GM12878 (cell line): ENCODE data around the gene PARP4. TPM values are rescaled to one million over a fixed set of nuclear protein-coding genes. Genes with fewer than 3 reads are reported as not detected.
A peak's percentile ranks its signal among the peaks of the same experiment; 100 is the strongest.
"Not testable (repeated sequence)": the region's sequence is repeated elsewhere in the genome, so short reads cannot be mapped to it uniquely, and the experiment has no call there.

Source experiments
- ATAC-seq: fragments of 200-7000 bp; cut with Tn5 transposase; 3 replicates; pipeline ENCODE4 v1.9.1; 2020; ENCODE audit warnings: mild to moderate bottlenecking, moderate library complexity
- BruUV-seq: library from RNA; stranded (reverse); fragments of 400-500 nt; replicated peaks from 2 replicates; lab custom pipeline; 2021; lab: Mats Ljungman, UMichigan
- CTCF ChIA-PET: fragments of 300-600 bp; sonication (Branson Sonifier 250); formaldehyde crosslinking; extraction: SDS; loops from one replicate; lab custom pipeline; 2021; ENCODE audit warnings: inconsistent platforms; lab: Yijun Ruan, JAX
- POLR2A ChIA-PET: fragments of 350-600 bp; formaldehyde crosslinking; extraction: SDS; loops from one replicate; lab custom pipeline; 2021; ENCODE audit warnings: inconsistent platforms; lab: Charles Lee
- RAD21 ChIA-PET: fragments of 300-600 bp; sonication (Branson Sonifier 250); formaldehyde crosslinking; loops from one replicate; lab custom pipeline; 2023; ENCODE audit warnings: antibody characterized with exemption; ENCODE audit not compliant: unreplicated experiment; lab: Charles Lee
- SMC1A ChIA-PET: fragments of 300-600 bp; sonication (Branson Sonifier 250); formaldehyde crosslinking; loops from one replicate; lab custom pipeline; 2023; ENCODE audit not compliant: unreplicated experiment, uncharacterized antibody; lab: Charles Lee
- DNase-seq: peaks from one replicate; pipeline ENCODE4 v3.0.0-alpha.2; 2011; ENCODE audit warnings: low read depth, low spot score
- FAIRE-seq: peaks from 3 replicates; lab custom pipeline; 2011; peaks lifted over from hg19 to GRCh38; lab: Jason Lieb, UNC
- H2AFZ ChIP-seq: 2 replicates; pipeline ENCODE4 v1.6.0; 2011; ENCODE audit warnings: low read depth, low read length, control low read depth; ENCODE audit not compliant: control insufficient read depth
- H3K27ac ChIP-seq: 2 replicates; pipeline ENCODE4 v1.5.1; 2011; ENCODE audit warnings: control low read depth; ENCODE audit not compliant: control insufficient read depth, insufficient read depth
- H3K27me3 ChIP-seq, 2 experiments: replicated peaks in 1 of 2; 2 replicates each; pipeline versions ENCODE4 v1.6.0 to v1.6.1; 2011; ENCODE audit warnings: low read length in 1 of 2; ENCODE audit not compliant: control insufficient read depth in 2 of 2, insufficient read depth in 2 of 2
- H3K36me3 ChIP-seq, 2 experiments: 2 replicates each; pipeline ENCODE4 v1.5.1; 2011; ENCODE audit warnings: low read length in 1 of 2; ENCODE audit not compliant: control insufficient read depth in 2 of 2, insufficient read depth in 2 of 2
- H3K4me1 ChIP-seq: 2 replicates; pipeline ENCODE4 v1.6.1; 2011; ENCODE audit warnings: mild to moderate bottlenecking, low read length, moderate library complexity, mixed read lengths; ENCODE audit not compliant: control insufficient read depth, insufficient read depth
- H3K4me2 ChIP-seq: 2 replicates; pipeline ENCODE4 v1.6.0; 2011; ENCODE audit warnings: control low read depth; ENCODE audit not compliant: control insufficient read depth, insufficient read depth
- H3K4me3 ChIP-seq: fragments of 200-600 bp; sonication (generic); 2 replicates; pipeline ENCODE4 v1.5.1; 2016
- H3K79me2 ChIP-seq: 2 replicates; pipeline ENCODE4 v1.6.0; 2011; ENCODE audit warnings: low read length; ENCODE audit not compliant: control insufficient read depth, insufficient read depth
- H3K9ac ChIP-seq: 2 replicates; pipeline ENCODE4 v1.8.0; 2011; ENCODE audit warnings: low read length, control low read depth, mixed read lengths; ENCODE audit not compliant: control insufficient read depth, insufficient read depth
- H3K9me3 ChIP-seq: replicated peaks from 3 replicates; pipeline ENCODE4 v1.5.1; 2011; ENCODE audit warnings: mild to moderate bottlenecking, low read length; ENCODE audit not compliant: control insufficient read depth, insufficient read depth
- H4K20me1 ChIP-seq: 2 replicates; pipeline ENCODE4 v1.6.0; 2011; ENCODE audit not compliant: control insufficient read depth, insufficient read depth
- CTCF ChIP-seq, 3 experiments: IDR thresholded peaks in 2 of 3; conservative IDR thresholded peaks in 1 of 3; 2 replicates each; pipeline ENCODE4 v1.5.1; 2011; ENCODE audit warnings: low read depth in 3 of 3, low read length in 3 of 3, mild to moderate bottlenecking in 3 of 3, control low read depth in 2 of 3, moderate library complexity in 2 of 3, inconsistent platforms in 1 of 3, mixed read lengths in 1 of 3; ENCODE audit not compliant: control insufficient read depth in 2 of 3, insufficient read depth in 1 of 3; ENCODE audit errors: extremely low read depth in 1 of 3
- RELA ChIP-seq: fragments of 450-650 bp; IDR thresholded peaks from 2 replicates; pipeline ENCODE4 v1.8.0; 2014; ENCODE audit warnings: borderline replicate concordance; ENCODE audit not compliant: partially characterized antibody
- WGBS: methylation state at CpG from one replicate; pipeline ENCODE4 v1.1.6; 2016; ENCODE audit warnings: low lambda C conversion rate; ENCODE audit not compliant: insufficient replicate concordance, insufficient coverage; ENCODE audit errors: missing lambda C conversion rate; 5-methylcytosine and 5-hydroxymethylcytosine counted together
- in situ Hi-C: fragments of 300-500 bp; cut with MboI; formaldehyde crosslinking; loops from 9 replicates; pipeline ENCODE4 v1.14.3; 2018; ENCODE audit warnings: mixed read lengths
- intact Hi-C: fragments of 100-400 bp; cut with micrococcal nuclease; formaldehyde crosslinking; loops from one replicate; pipeline ENCODE4 v1.14.2; 2022; ENCODE audit not compliant: unreplicated experiment
- polyA plus RNA-seq, 11 experiments: library from polyadenylated mRNA; depleted of rRNA in 4 of 11; unstranded in 6 of 11; stranded (reverse) in 5 of 11; fragments of >200 nt; fragmentation: Nextera tagmentation in 4 of 11; fragmentation: Illumina TruSeq in 1 of 11; extraction: Ambion mirVana in 4 of 11; extraction: Trizol in 1 of 11; gene quantifications; 1 replicate in 1 of 11; 2 replicates in 10 of 11; pipeline versions ENCODE4 v1.2.1 to v1.2.3, GENCODE V29; 2011 to 2016; ENCODE audit warnings: inconsistent platforms in 2 of 11, missing spikeins in 2 of 11, low read depth in 1 of 11
- total RNA-seq, 4 experiments: library from RNA; depleted of rRNA in 3 of 4; stranded (reverse); fragments of >200 nt in 3 of 4; fragmentation: Illumina TruSeq in 1 of 4; extraction: Trizol in 1 of 4; gene quantifications; 2 replicates each; pipeline versions ENCODE4 v1.2.1 to v1.2.3, GENCODE V29; 2013 to 2021

Gene PARP4
- total and polyA plus RNA-seq, 10 of the 15 experiments (the other 5 are each of a cell fraction or from before 2014, with no cell fraction given), result 12.8 to 52.6 (median 46.1) TPM

GRCh38 chr13:24419668-24420067, 92.9 kb downstream of the PARP4 start:
- H3K9me3 ChIP-seq, H3K79me2 ChIP-seq, CTCF ChIA-PET, H3K9ac ChIP-seq, FAIRE-seq, DNase-seq, POLR2A ChIA-PET, H2AFZ ChIP-seq, H3K4me2 ChIP-seq, SMC1A ChIA-PET, H3K4me1 ChIP-seq, BruUV-seq, H3K27me3 ChIP-seq, intact Hi-C loops, H4K20me1 ChIP-seq, H3K36me3 ChIP-seq, ATAC-seq, H3K27ac ChIP-seq, in situ Hi-C loops, H3K4me3 ChIP-seq, RAD21 ChIA-PET: not testable (repeated sequence)
- over 99% methylated on average over 6 of the region's 6 CpGs for WGBS

DNA sequence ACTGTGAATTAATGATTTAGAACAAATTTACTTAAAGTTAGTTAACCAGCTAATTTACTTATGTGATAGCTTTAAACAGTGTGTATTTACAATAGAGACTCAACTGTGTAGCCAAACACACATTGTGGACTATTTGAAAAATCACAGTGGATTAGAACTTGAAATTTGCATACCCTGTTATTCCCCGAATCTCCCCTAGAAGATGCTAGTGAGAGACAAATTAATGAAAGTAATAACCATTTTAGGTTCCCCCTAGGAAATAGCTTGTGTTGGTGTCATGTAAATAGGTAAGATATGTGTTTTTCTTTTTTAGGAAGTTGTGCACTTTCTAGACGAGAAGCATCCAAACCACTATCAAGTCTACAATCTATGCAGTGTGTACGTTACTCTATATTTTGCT, 104.7 kb downstream of the PARP4 start:
- intact Hi-C loops (no loop called here), in situ Hi-C loops (no loop called here)
- Histone ChIP-seq H4K20me1 (no peaks in the 10 kb centered on the region), H3K4me2 (no peak overlapping the region), H3K9me3 (no peaks in the 10 kb centered on the region), H3K4me1 (no peaks in the 10 kb centered on the region), H3K79me2 (no peaks in the 10 kb centered on the region), H3K27me3 (no peaks in the 10 kb centered on the region), H3K4me3 (no peak overlapping the region), H3K9ac (no peak overlapping the region), H3K27ac (no peak overlapping the region), H2AFZ (no peak overlapping the region), H3K36me3 (no peaks in the 10 kb centered on the region)
- ChIA-PET CTCF (no interaction called here), POLR2A (no interaction called here), RAD21 (no interaction called here), SMC1A (interaction anchor here (1.5 kb wide), 1 partner anchor 36 kb away, joined by 3 read pairs; no protein-coding TSS in a partner anchor)
- BruUV-seq, result no TSS peak
- DNase-seq, result no peak
- no peak for FAIRE-seq
- ATAC-seq, result no peak
- 31% methylated on average over 3 of the region's 3 CpGs for WGBS
- TF ChIP-seq RELA (no peak), CTCF (IDR thresholded peaks at IDR 0.05 in 2 of 3, conservative IDR thresholded peaks at IDR 0.05 in 1 of 3; ENCODE audit: control insufficient read depth in 2 of 3, extremely low read depth in 1 of 3, insufficient read depth in 1 of 3, low read depth in 3 of 3, low read length in 3 of 3) (peak in 2 of 3 experiments; percentile 20 to 36; a peak in 3 of 6 replicates)
